Stimulated activated effector memory CD8-positive, alpha-beta T cell treated with anti-CD3 and anti-CD28 coated beads, Interleukin-12 subunit alpha, Interleukin-12 subunit beta, amount 100 ng/mL, for 72 hours (primary cell): ENCODE data around the gene RNU6-9.

Source experiments
- ATAC-seq: fragments of 150-1000 bp; cut with Tn5 transposase; 2 replicates; pipeline ENCODE4 v1.10.0; 2021
- DNase-seq, 2 donors: peaks; one replicate each; pipeline ENCODE4 v3.0.0; 2021 to 2022; ENCODE audit warnings: low spot score in 2 of 2
- H3K27ac Mint-ChIP-seq: one replicate; pipeline ENCODE4 v1.8.0; 2022; ENCODE audit warnings: mild to moderate bottlenecking, mixed read lengths
- H3K36me3 Mint-ChIP-seq: one replicate; pipeline ENCODE4 v1.8.0; 2022; ENCODE audit warnings: mild to moderate bottlenecking, mixed read lengths
- H3K4me1 Mint-ChIP-seq: one replicate; pipeline ENCODE4 v1.8.0; 2022; ENCODE audit warnings: mixed read lengths
- H3K4me3 Mint-ChIP-seq: one replicate; pipeline ENCODE4 v1.8.0; 2022; ENCODE audit warnings: mild to moderate bottlenecking, mixed read lengths
- H3K9me3 Mint-ChIP-seq: one replicate; pipeline ENCODE4 v1.8.0; 2022; ENCODE audit warnings: mixed read lengths

RNU6-9 gene

DNA sequence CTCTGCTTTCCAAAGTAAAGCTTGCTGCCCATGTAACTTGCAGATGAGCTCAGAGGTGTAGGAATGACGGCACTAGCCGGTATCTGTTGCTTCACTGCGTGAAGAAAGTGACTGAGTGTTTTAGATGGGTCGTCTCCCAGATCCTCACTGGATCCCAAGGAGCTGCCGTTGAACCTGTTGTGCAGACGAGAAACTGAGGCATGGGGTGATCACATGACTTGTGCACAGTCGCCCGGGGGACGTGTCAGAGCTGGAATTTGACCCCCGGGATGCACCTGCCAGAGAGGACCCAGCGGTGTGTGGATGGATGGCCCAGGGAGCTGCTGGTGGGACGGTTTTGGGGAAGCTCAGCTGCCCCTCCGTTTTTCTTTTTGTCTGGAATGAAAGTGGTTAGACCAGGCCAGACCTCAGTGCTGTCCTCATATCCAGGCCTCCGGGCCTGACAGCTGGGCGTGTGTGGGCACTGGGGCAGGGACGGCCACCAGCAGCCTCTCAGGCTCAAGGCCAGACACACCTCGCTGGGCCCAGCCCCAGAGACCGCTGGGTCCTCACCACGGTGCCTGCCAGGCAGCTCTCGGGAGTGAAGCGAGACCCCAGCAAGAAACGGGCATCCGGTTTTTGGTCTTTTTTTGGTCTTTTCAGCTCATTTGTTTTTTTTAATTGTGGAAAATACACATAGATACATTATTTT is 45.1 kb downstream of the RNU6-9 start:
- Mint-ChIP-seq H3K36me3 (peaks cover 33% of the 10 kb centered on the region), H3K9me3 (no peaks in the 10 kb centered on the region), H3K4me3 (peak overlapping the region; percentile 10), H3K4me1 (peaks cover 35% of the 10 kb centered on the region), H3K27ac (peak overlapping the region; percentile 23)
- no peak for ATAC-seq
- no peak for DNase-seq

DNA sequence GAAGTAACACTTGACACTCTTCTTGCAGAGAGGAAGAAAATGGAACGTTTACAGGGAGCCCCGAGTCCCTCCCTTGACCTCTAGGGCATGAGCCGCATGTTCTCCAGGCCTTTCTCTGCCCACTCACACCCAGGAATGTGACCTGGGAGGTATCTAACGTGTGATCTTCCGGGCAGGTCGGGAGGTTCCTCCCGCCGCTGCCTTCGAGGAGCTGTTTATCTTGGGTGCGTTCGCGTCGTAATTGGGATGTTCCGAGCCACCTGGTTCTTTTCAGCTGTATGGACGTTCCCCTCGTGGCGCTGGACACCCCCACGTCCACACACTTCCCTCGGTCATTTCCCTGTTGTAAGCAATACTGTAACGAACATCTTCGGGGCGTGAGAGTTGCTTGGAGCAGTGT is 46.2 kb downstream of the RNU6-9 start:
- DNase-seq (no peak), ATAC-seq (no peak)
- peak overlapping the region; percentile 63 for H3K27ac Mint-ChIP-seq
- H3K9me3 Mint-ChIP-seq = no peaks in the 10 kb centered on the region
- H3K4me1 Mint-ChIP-seq = peaks cover 35% of the 10 kb centered on the region
- peak overlapping the region; percentile 69 for H3K4me3 Mint-ChIP-seq
- H3K36me3 Mint-ChIP-seq = peaks cover 36% of the 10 kb centered on the region

DNA sequence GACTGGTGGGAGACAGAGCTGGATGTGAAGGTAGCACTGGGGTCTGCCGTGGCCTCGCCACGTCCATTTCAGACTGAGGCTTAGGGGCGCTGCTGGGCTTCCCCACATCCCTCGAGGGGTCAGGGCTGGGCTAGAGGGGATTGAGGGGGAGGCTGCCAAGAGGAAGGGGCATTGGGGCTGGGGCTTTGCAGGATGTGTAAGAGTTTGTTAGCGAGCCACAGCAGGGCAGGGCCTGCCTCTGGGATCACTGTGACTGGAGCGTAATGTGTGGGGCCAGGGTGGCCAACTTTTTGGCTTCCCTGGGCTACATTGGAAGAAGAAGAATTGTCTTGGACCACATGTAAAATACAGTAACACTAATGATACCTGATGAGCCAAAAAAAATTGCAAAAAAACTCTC is 46.6 kb downstream of the RNU6-9 start:
- Mint-ChIP-seq H3K4me1 (peaks cover 35% of the 10 kb centered on the region), H3K9me3 (no peaks in the 10 kb centered on the region), H3K36me3 (peaks cover 36% of the 10 kb centered on the region), H3K4me3 (peak overlapping the region; percentile 69), H3K27ac (peak overlapping the region; percentile 63)
- no peak for ATAC-seq
- no peak for DNase-seq

DNA sequence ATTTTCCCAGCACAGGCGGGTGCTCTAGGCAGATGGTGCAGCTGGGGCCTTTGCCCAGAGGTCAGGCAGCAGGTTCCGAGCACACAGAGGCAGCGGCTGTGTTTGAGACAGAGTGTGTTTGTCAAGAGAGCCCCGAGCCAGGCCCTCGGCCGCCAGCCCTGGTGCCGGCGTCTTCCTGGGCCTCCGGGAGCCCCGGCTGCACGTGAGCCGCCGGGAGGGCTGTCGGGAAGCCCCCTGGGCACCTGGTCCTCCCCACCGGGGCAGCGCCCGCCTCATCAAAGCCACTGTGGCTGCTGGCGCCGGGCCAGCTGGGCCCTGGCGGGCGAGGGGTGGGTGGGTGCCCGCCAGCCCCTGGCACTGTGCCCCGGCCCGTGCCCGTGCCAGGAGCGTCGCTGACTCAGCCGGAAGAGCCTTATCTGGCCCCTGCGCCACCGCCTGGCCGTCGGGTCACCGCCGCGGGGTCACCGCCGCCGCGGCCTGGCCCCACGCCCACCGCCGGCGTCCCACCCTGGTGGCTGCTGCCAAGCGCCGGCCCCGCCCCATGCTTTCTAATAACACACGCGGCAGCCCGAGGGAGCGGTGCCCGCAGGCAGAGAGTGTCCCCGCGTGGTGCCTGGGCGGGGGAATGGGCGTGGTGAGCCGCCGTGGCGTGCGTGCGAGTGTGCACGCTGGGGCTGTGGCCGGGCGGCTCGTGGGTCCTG is 47.5 kb downstream of the RNU6-9 start:
- Mint-ChIP-seq H3K9me3 (no peaks in the 10 kb centered on the region), H3K4me1 (peaks cover 35% of the 10 kb centered on the region), H3K4me3 (peak overlapping the region; percentile 69), H3K27ac (peak overlapping the region; percentile 81), H3K36me3 (peaks cover 36% of the 10 kb centered on the region)
- ATAC-seq (peak; percentile 80), DNase-seq (peak; percentile 51 to 67)

DNA sequence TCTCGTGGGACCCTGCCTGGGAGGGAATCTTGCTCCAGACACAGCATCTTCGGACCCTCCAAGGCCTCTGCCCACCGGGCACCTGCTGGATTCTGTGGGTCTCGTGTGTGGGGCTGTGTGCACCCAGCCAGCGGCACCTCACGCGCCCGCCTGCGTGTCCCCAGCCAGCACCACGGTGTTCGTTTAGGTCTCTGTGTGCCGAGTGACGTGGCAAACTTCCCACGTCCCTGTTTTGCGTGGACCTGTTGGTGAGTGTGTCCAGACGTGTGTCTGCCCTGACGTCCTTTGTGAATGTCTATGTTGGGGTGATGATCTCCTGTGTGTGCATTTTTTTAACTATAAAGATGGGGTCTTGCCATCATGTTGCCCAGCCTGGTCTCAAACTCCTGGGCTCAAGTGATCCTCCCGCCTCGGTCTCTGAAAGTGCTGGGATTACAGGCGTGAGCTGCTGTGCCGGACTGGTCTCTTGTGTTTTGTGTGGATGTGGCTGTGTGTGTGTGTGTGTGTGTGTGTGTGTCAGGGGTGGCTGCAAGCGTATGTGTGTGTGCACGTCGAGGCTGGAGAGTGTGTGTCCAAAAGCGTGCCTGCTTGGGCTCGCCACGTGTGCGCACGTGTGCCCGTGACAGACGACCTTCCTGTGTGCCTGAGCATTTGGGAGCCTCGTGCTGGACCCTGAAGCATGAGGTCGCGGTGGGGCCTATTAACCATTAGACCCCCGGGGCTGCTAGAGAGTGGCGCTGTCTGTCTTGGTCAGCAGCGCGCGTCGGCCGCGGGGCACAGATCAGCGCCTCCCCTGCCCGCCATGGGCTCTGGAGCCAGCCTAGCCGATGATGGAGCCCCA is 48.2 kb downstream of the RNU6-9 start:
- Mint-ChIP-seq H3K4me1 (peaks cover 35% of the 10 kb centered on the region), H3K27ac (peak overlapping the region; percentile 81), H3K4me3 (peak overlapping the region; percentile 69), H3K9me3 (no peaks in the 10 kb centered on the region), H3K36me3 (peaks cover 36% of the 10 kb centered on the region)
- DNase-seq (no peak), ATAC-seq (peak; percentile 5)

DNA sequence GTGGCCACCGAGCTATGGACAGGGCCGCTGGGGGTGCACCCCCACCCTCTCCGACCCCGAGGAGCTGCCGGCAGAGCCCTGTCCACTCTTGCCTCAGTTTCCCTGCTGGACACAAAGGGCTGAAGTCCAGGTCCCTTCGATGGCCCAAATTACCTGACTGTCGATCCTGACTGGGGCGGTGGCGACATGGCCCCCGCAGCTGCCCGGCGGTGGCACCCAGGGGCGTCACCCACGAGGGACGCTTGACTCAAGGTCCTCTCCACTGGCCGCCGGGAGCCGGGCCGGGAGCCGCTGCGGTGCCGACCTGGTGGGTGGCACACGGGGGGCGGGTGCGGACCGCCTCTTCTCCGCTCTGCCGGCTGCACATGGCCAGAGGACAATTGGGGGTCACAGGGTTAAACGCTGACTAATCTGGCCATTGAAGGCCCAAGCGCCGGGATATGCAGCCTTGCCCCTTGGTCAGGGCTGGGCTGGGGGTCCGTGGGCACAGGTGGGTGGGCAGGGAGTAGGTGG is 48.9 kb downstream of the RNU6-9 start:
- no peaks in the 10 kb centered on the region for H3K9me3 Mint-ChIP-seq
- DNase-seq (no peak), ATAC-seq (no peak)
- H3K27ac Mint-ChIP-seq = no peak overlapping the region
- H3K4me3 Mint-ChIP-seq = peak overlapping the region; percentile 69
- H3K4me1 Mint-ChIP-seq = peaks cover 28% of the 10 kb centered on the region
- peaks cover 34% of the 10 kb centered on the region for H3K36me3 Mint-ChIP-seq
